GM23338 (cell line): Measurements from ENCODE around the gene PTPRQ.

ENCODE experiments used
- ETS1 ChIP-seq: IDR thresholded peaks from 2 replicates; pipeline ENCODE4 v1.6.1; 2016; ENCODE audit warnings: antibody characterized with exemption
- EZH2 ChIP-seq: fragments of 200-600 bp; sonication (generic); IDR thresholded peaks from one replicate; pipeline ENCODE4 v1.8.0; 2017; ENCODE audit warnings: antibody characterized with exemption, mild to moderate bottlenecking, low read depth; ENCODE audit not compliant: unreplicated experiment
- JUNB ChIP-seq: IDR thresholded peaks from one replicate; pipeline ENCODE4 v1.6.1; 2016; ENCODE audit warnings: antibody characterized with exemption; ENCODE audit not compliant: unreplicated experiment
- NANOG ChIP-seq: IDR thresholded peaks from 2 replicates; pipeline ENCODE4 v1.6.1; 2016; ENCODE audit warnings: antibody characterized with exemption, borderline replicate concordance
- POLR2AphosphoS5 ChIP-seq: IDR thresholded peaks from 2 replicates; pipeline ENCODE4 v1.6.1; 2016; ENCODE audit warnings: antibody characterized with exemption, low read depth
- ZNF331 ChIP-seq: fragments of 250-450 bp; sonication (Bioruptor Pico); IDR thresholded peaks from 2 replicates; pipeline ENCODE4 v1.5.0; 2020; ENCODE audit warnings: low read depth, mild to moderate bottlenecking, moderate library complexity
- TF ChIP-seq, protein P1 (sequence below), 2 experiments: fragments of 200-600 bp in 1 of 2; sonication (generic) in 1 of 2; conservative IDR thresholded peaks; 2 replicates each; pipeline versions ENCODE4 v1.5.1 to v1.6.1; 2016 to 2017; ENCODE audit warnings: antibody characterized with exemption in 2 of 2, low read depth in 2 of 2, mild to moderate bottlenecking in 2 of 2, moderate library complexity in 1 of 2
- TF ChIP-seq, protein P2 (sequence below): IDR thresholded peaks from one replicate; pipeline ENCODE4 v1.6.1; 2018; ENCODE audit warnings: antibody characterized with exemption; ENCODE audit not compliant: unreplicated experiment

GRCh38 chr12:80581783-80582182 lies 137.7 kb downstream of the PTPRQ start:
- TF ChIP-seq, protein P1, sequence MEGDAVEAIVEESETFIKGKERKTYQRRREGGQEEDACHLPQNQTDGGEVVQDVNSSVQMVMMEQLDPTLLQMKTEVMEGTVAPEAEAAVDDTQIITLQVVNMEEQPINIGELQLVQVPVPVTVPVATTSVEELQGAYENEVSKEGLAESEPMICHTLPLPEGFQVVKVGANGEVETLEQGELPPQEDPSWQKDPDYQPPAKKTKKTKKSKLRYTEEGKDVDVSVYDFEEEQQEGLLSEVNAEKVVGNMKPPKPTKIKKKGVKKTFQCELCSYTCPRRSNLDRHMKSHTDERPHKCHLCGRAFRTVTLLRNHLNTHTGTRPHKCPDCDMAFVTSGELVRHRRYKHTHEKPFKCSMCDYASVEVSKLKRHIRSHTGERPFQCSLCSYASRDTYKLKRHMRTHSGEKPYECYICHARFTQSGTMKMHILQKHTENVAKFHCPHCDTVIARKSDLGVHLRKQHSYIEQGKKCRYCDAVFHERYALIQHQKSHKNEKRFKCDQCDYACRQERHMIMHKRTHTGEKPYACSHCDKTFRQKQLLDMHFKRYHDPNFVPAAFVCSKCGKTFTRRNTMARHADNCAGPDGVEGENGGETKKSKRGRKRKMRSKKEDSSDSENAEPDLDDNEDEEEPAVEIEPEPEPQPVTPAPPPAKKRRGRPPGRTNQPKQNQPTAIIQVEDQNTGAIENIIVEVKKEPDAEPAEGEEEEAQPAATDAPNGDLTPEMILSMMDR (conservative IDR thresholded peaks at IDR 0.05; ENCODE audit: low read depth in 2 of 2): no peak
- TF ChIP-seq ZNF331 (CRISPR knock-in tag) (no peak), POLR2AphosphoS5 (no peak), JUNB (no peak), ETS1 (no peak), EZH2 (no peak), NANOG (no peak)
- TF ChIP-seq, protein P2, sequence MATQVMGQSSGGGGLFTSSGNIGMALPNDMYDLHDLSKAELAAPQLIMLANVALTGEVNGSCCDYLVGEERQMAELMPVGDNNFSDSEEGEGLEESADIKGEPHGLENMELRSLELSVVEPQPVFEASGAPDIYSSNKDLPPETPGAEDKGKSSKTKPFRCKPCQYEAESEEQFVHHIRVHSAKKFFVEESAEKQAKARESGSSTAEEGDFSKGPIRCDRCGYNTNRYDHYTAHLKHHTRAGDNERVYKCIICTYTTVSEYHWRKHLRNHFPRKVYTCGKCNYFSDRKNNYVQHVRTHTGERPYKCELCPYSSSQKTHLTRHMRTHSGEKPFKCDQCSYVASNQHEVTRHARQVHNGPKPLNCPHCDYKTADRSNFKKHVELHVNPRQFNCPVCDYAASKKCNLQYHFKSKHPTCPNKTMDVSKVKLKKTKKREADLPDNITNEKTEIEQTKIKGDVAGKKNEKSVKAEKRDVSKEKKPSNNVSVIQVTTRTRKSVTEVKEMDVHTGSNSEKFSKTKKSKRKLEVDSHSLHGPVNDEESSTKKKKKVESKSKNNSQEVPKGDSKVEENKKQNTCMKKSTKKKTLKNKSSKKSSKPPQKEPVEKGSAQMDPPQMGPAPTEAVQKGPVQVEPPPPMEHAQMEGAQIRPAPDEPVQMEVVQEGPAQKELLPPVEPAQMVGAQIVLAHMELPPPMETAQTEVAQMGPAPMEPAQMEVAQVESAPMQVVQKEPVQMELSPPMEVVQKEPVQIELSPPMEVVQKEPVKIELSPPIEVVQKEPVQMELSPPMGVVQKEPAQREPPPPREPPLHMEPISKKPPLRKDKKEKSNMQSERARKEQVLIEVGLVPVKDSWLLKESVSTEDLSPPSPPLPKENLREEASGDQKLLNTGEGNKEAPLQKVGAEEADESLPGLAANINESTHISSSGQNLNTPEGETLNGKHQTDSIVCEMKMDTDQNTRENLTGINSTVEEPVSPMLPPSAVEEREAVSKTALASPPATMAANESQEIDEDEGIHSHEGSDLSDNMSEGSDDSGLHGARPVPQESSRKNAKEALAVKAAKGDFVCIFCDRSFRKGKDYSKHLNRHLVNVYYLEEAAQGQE: no peak
